ENCODE data around the gene CSRP2. TPM values are rescaled to one million over a fixed set of nuclear protein-coding genes. Genes with fewer than 3 reads are reported as not detected.

The CSRP2 gene
- total and polyA plus RNA-seq, 2 donors from 2014 or later: 40.8 to 189 TPM

DNA sequence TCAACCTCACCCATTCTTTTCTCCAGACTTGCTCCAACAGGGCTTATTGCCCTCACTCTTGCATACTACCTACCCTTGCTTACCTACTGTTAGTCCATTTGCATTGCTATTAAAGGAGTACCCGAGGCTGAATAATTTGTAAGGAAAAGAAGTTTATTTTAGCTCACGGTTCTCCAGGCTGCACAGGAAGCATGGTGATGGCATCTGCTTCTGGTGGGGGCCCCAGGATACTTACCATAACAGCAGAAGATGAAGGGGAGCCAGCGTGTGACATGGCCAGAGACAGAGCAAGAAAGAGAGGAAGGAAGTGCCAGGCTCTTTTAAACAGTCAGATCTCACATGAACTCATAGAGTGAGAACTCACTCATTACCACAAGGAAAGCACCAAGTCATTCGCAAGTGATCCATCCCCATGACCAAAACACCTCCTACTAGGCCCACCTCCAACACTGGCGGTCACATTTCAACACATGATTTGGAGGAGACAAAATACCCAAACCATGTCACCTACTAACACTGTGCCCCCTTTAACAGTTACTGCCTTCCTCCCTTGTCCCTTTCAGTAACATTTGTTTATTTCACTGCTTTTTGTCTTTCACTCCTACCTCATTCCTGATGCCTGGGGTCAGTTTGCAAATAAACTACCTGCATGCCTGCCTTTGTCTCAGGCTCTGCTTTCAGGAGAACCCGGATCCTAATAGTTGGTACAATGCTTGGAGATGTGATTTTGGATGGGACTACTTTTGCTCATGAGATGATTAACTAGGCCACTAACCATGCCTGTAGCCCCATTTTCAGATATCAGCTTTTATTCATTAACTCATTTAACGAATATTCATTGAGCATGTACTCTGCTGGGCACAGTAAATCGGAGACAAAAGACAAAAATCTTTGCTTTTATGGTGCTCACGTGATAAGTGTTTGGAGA is 41.6 kb upstream of the CSRP2 start:
- H3K27ac ChIP-seq (ENCODE audit: low read depth in 2 of 2, low read length in 2 of 2): peak overlapping the region in 1 of 2 donors; percentile 5
- intact Hi-C loops (cut with DNase I): no loop called here
- H3K4me1 ChIP-seq (ENCODE audit: control insufficient read depth in 2 of 3, insufficient read depth in 2 of 3, low read depth in 1 of 3, low read length in 3 of 3): peaks cover 0 to 28% (median 14%) of the 10 kb centered on the region in 3 donors
- no peaks in the 10 kb centered on the region for H3K36me3 ChIP-seq (ENCODE audit: control insufficient read depth in 2 of 3, insufficient read depth in 3 of 3, low read length in 3 of 3)
- DNase-seq: no peak
- no peak for FAIRE-seq
- H3K9me3 ChIP-seq (ENCODE audit: control insufficient read depth in 2 of 3, insufficient read depth in 1 of 3, low read length in 3 of 3): no peaks in the 10 kb centered on the region
- peak overlapping the region in 2 of 3 donors; percentile 14 to 21 for H3K4me3 ChIP-seq (ENCODE audit: low read length in 3 of 3)
- H3K27me3 ChIP-seq (ENCODE audit: control insufficient read depth, insufficient read depth, low read length): no peaks in the 10 kb centered on the region
- no peak overlapping the region for H3K9ac ChIP-seq (ENCODE audit: low read length in 3 of 3)
- TF ChIP-seq, protein P1, sequence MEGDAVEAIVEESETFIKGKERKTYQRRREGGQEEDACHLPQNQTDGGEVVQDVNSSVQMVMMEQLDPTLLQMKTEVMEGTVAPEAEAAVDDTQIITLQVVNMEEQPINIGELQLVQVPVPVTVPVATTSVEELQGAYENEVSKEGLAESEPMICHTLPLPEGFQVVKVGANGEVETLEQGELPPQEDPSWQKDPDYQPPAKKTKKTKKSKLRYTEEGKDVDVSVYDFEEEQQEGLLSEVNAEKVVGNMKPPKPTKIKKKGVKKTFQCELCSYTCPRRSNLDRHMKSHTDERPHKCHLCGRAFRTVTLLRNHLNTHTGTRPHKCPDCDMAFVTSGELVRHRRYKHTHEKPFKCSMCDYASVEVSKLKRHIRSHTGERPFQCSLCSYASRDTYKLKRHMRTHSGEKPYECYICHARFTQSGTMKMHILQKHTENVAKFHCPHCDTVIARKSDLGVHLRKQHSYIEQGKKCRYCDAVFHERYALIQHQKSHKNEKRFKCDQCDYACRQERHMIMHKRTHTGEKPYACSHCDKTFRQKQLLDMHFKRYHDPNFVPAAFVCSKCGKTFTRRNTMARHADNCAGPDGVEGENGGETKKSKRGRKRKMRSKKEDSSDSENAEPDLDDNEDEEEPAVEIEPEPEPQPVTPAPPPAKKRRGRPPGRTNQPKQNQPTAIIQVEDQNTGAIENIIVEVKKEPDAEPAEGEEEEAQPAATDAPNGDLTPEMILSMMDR (IDR thresholded peaks at IDR 0.05; ENCODE audit: borderline replicate concordance, extremely low read depth, insufficient read depth): no peak

- Histone ChIP-seq H3K4me1 (ENCODE audit: control insufficient read depth in 2 of 3, insufficient read depth in 2 of 3, low read depth in 1 of 3, low read length in 3 of 3) (peaks cover 0 to 28% (median 14%) of the 10 kb centered on the region in 3 donors), H3K27ac (ENCODE audit: low read depth in 2 of 2, low read length in 2 of 2) (no peak overlapping the region), H3K27me3 (ENCODE audit: control insufficient read depth, insufficient read depth, low read length) (no peaks in the 10 kb centered on the region), H3K9me3 (ENCODE audit: control insufficient read depth in 2 of 3, insufficient read depth in 1 of 3, low read length in 3 of 3) (no peaks in the 10 kb centered on the region), H3K9ac (ENCODE audit: low read length in 3 of 3) (no peak overlapping the region), H3K4me3 (ENCODE audit: low read length in 3 of 3) (peak overlapping the region in 2 of 3 donors; percentile 14 to 32), H3K36me3 (ENCODE audit: control insufficient read depth in 2 of 3, insufficient read depth in 3 of 3, low read length in 3 of 3) (no peaks in the 10 kb centered on the region)
- TF ChIP-seq, protein P1 (IDR thresholded peaks at IDR 0.05; ENCODE audit: borderline replicate concordance, extremely low read depth, insufficient read depth): no peak
- DNase-seq (peak in 1 of 5 donors; percentile 53), FAIRE-seq (no peak)
- intact Hi-C loops (cut with DNase I): no loop called here
Observed at GRCh38 chr12:76919383-76920171, 40.8 kb upstream of the CSRP2 start.

DNA sequence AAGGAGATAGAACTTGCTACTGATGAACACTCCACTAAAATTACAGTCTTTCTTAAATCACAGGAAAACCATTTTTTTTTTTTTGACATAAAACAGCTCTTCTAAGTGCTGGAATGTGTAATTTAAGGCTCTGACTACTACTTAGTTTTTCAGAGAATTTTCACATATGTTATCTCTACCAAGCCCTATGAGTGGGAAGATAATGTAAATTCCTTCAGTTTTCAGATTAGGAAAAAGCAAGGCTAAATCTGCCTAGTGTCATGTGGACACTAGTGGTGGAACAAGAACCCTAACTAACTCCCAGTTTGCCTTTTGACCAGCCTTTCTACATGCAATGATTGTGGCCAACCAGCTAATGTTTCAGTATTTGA is 37.3 kb upstream of the CSRP2 start:
- H3K9ac ChIP-seq (ENCODE audit: low read length in 3 of 3): no peak overlapping the region
- H3K4me1 ChIP-seq (ENCODE audit: control insufficient read depth in 2 of 3, insufficient read depth in 2 of 3, low read depth in 1 of 3, low read length in 3 of 3): peaks cover 0 to 13% (median 12%) of the 10 kb centered on the region in 3 donors
- no peaks in the 10 kb centered on the region for H3K27me3 ChIP-seq (ENCODE audit: control insufficient read depth, insufficient read depth, low read length)
- H3K4me3 ChIP-seq (ENCODE audit: low read length in 3 of 3): no peak overlapping the region
- peak overlapping the region in 1 of 2 donors; percentile 41 for H3K27ac ChIP-seq (ENCODE audit: low read depth in 2 of 2, low read length in 2 of 2)
- intact Hi-C loops (cut with DNase I): no loop called here
- no peaks in the 10 kb centered on the region for H3K36me3 ChIP-seq (ENCODE audit: control insufficient read depth in 2 of 3, insufficient read depth in 3 of 3, low read length in 3 of 3)
- DNase-seq (peak in 2 of 5 donors; percentile 13 to 24), FAIRE-seq (no peak)
- no peaks in the 10 kb centered on the region for H3K9me3 ChIP-seq (ENCODE audit: control insufficient read depth in 2 of 3, insufficient read depth in 1 of 3, low read length in 3 of 3)
- TF ChIP-seq, protein P1 (IDR thresholded peaks at IDR 0.05; ENCODE audit: borderline replicate concordance, extremely low read depth, insufficient read depth): no peak

Data from kidney (tissue), 14 donors.